ENCODE results near the gene ANKS6. TPM values are rescaled to one million over a fixed set of nuclear protein-coding genes. Genes with fewer than 3 reads are reported as not detected.

The ANKS6 gene
- total and polyA plus RNA-seq, 2 experiments from 2014 or later = 36.9 to 59.0 TPM

DNA sequence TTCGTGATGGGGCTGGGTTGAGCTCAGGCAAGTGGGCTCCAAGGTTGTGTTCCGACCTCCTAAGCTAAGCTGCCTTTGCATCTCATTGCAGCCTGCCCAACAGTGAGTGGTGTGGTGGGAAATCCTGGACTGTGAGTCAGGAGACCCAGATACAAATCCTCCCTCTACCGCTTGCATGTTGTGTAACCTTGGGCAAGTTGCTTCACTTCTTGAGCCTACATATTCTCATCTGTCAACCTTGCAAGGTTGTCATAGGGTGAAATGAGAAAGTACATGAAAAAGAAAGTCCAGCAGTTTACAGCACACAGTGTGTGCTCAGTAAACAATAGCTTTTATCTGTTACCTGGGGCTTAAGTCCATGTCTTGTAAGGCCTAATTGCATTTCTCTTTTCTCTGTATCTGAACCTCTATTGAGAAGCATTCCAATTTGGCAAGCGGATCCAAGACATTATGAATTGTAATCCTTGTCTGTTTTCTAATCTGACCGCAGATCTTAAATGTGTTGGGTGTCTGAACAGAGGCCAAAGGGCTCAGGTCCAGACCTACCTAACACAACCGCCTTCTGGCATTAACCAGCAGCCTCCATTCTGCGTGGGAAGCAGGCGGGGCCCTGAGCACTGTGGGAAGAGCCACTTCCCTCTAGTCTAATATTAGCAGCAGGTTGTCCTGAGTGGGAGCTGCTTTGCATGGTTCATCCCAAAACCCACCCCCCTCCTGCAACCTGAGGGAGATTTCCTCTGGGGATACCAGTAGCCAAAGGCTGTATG lies 9.3 kb upstream of the ANKS6 start:
- ATAC-seq = no peak

DNA sequence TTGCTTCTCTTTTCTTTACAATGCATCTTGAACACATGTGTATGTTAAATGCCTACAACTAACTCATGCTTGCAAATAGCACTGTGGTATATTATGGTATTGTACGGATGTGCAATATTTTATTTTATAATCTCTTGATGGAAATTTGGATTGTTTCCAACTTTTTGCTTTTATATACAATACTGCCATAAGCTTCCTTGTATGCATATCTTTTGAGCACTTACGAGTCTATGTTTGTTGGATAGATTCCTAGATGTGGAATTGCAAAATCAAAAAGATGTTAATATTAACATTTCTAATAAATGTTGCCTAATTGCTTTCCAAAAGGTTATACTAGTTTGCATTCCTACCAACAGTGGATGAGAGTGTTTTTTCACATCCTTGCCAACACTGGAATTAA lies 7.7 kb upstream of the ANKS6 start:
- H3K4me3 ChIP-seq = no peak overlapping the region
- DNase-seq (ENCODE audit: low spot score) (no peak), ATAC-seq (no peak)
- Mint-ChIP-seq H3K27me3 (ENCODE audit: insufficient read depth, low read depth, poor library complexity) (peaks cover 12% of the 10 kb centered on the region), H3K9me3 (no peaks in the 10 kb centered on the region), H3K36me3 (ENCODE audit: low read depth) (no peaks in the 10 kb centered on the region), H3K4me1 (peaks cover 30% of the 10 kb centered on the region), H3K4me3 (no peak overlapping the region), H3K27ac (no peak overlapping the region)
- no peaks in the 10 kb centered on the region for H3K36me3 ChIP-seq (ENCODE audit: insufficient read depth)
- H3K27me3 ChIP-seq (ENCODE audit: insufficient read depth) = peaks cover 23% of the 10 kb centered on the region
- peaks cover 2% of the 10 kb centered on the region for H3K9me2 ChIP-seq (ENCODE audit: insufficient read depth)
- H3K4me1 ChIP-seq (ENCODE audit: insufficient read depth) = peaks cover 29% of the 10 kb centered on the region; the same call in 1 of the 2 replicates
- H3K4me2 ChIP-seq = no peak overlapping the region
- no peak overlapping the region for H2AFZ ChIP-seq
- no peaks in the 10 kb centered on the region for H4K20me1 ChIP-seq (replicated peaks; ENCODE audit: insufficient read depth)
- H3K79me2 ChIP-seq (replicated peaks; ENCODE audit: insufficient read depth) = no peaks in the 10 kb centered on the region
- 0 out of 2 replicates have a peak, but pooled peaks cover 3% of the 10 kb centered on the region for H3F3A ChIP-seq (replicated peaks; ENCODE audit: low read depth)
- no peak overlapping the region for H3K27ac ChIP-seq (ENCODE audit: low read depth)
- TF ChIP-seq, protein P1, sequence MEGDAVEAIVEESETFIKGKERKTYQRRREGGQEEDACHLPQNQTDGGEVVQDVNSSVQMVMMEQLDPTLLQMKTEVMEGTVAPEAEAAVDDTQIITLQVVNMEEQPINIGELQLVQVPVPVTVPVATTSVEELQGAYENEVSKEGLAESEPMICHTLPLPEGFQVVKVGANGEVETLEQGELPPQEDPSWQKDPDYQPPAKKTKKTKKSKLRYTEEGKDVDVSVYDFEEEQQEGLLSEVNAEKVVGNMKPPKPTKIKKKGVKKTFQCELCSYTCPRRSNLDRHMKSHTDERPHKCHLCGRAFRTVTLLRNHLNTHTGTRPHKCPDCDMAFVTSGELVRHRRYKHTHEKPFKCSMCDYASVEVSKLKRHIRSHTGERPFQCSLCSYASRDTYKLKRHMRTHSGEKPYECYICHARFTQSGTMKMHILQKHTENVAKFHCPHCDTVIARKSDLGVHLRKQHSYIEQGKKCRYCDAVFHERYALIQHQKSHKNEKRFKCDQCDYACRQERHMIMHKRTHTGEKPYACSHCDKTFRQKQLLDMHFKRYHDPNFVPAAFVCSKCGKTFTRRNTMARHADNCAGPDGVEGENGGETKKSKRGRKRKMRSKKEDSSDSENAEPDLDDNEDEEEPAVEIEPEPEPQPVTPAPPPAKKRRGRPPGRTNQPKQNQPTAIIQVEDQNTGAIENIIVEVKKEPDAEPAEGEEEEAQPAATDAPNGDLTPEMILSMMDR (conservative IDR thresholded peaks at IDR 0.05; ENCODE audit: low read depth in 2 of 2) = no peak
- TF ChIP-seq EZH2phosphoT487 (IDR thresholded peaks at IDR 0.05; ENCODE audit: unreplicated experiment) (no peak), ZNF331 (CRISPR knock-in tag; IDR thresholded peaks at IDR 0.05; ENCODE audit: low read depth) (no peak), CREB1 (CRISPR knock-in tag; IDR thresholded peaks at IDR 0.05; ENCODE audit: low read depth) (no peak), EZH2 (IDR thresholded peaks at IDR 0.05; ENCODE audit: low read depth, unreplicated experiment) (no peak), NANOG (IDR thresholded peaks at IDR 0.05; ENCODE audit: borderline replicate concordance) (no peak)

More for the DNA sequence above, 9.3 kb upstream of the ANKS6 start:
- Histone ChIP-seq H3K27ac (ENCODE audit: low read depth) (no peak overlapping the region), H3K4me3 (no peak overlapping the region), H2AFZ (no peak overlapping the region; the same call in 1 of the 2 replicates), H3K27me3 (ENCODE audit: insufficient read depth) (peaks cover 27% of the 10 kb centered on the region), H3F3A (replicated peaks; ENCODE audit: low read depth) (0 out of 2 replicates have a peak, but pooled peaks cover 6% of the 10 kb centered on the region), H4K20me1 (replicated peaks; ENCODE audit: insufficient read depth) (no peaks in the 10 kb centered on the region), H3K9me2 (ENCODE audit: insufficient read depth) (no peaks in the 10 kb centered on the region), H3K79me2 (replicated peaks; ENCODE audit: insufficient read depth) (no peaks in the 10 kb centered on the region), H3K36me3 (ENCODE audit: insufficient read depth) (no peaks in the 10 kb centered on the region), H3K4me2 (no peak overlapping the region), H3K4me1 (ENCODE audit: insufficient read depth) (peaks cover 35% of the 10 kb centered on the region)
- Mint-ChIP-seq H3K27me3 (ENCODE audit: insufficient read depth, low read depth, poor library complexity) (peaks cover 15% of the 10 kb centered on the region), H3K27ac (no peak overlapping the region), H3K4me3 (no peak overlapping the region), H3K9me3 (no peaks in the 10 kb centered on the region), H3K36me3 (ENCODE audit: low read depth) (no peaks in the 10 kb centered on the region), H3K4me1 (peaks cover 37% of the 10 kb centered on the region)
- no peak for DNase-seq (ENCODE audit: low spot score)
- TF ChIP-seq STAT1 (IDR thresholded peaks at IDR 0.05; ENCODE audit: unreplicated experiment) (no peak), POLR2AphosphoS5 (IDR thresholded peaks at IDR 0.05; ENCODE audit: low read depth) (no peak), NANOG (IDR thresholded peaks at IDR 0.05; ENCODE audit: borderline replicate concordance) (no peak)
- TF ChIP-seq, protein P2, sequence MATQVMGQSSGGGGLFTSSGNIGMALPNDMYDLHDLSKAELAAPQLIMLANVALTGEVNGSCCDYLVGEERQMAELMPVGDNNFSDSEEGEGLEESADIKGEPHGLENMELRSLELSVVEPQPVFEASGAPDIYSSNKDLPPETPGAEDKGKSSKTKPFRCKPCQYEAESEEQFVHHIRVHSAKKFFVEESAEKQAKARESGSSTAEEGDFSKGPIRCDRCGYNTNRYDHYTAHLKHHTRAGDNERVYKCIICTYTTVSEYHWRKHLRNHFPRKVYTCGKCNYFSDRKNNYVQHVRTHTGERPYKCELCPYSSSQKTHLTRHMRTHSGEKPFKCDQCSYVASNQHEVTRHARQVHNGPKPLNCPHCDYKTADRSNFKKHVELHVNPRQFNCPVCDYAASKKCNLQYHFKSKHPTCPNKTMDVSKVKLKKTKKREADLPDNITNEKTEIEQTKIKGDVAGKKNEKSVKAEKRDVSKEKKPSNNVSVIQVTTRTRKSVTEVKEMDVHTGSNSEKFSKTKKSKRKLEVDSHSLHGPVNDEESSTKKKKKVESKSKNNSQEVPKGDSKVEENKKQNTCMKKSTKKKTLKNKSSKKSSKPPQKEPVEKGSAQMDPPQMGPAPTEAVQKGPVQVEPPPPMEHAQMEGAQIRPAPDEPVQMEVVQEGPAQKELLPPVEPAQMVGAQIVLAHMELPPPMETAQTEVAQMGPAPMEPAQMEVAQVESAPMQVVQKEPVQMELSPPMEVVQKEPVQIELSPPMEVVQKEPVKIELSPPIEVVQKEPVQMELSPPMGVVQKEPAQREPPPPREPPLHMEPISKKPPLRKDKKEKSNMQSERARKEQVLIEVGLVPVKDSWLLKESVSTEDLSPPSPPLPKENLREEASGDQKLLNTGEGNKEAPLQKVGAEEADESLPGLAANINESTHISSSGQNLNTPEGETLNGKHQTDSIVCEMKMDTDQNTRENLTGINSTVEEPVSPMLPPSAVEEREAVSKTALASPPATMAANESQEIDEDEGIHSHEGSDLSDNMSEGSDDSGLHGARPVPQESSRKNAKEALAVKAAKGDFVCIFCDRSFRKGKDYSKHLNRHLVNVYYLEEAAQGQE (IDR thresholded peaks at IDR 0.05; ENCODE audit: unreplicated experiment) = no peak
- TF ChIP-seq, protein P3, sequence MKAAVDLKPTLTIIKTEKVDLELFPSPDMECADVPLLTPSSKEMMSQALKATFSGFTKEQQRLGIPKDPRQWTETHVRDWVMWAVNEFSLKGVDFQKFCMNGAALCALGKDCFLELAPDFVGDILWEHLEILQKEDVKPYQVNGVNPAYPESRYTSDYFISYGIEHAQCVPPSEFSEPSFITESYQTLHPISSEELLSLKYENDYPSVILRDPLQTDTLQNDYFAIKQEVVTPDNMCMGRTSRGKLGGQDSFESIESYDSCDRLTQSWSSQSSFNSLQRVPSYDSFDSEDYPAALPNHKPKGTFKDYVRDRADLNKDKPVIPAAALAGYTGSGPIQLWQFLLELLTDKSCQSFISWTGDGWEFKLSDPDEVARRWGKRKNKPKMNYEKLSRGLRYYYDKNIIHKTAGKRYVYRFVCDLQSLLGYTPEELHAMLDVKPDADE (IDR thresholded peaks at IDR 0.05) = no peak
